ENCODE results near the gene CDK5. TPM values are rescaled to one million over a fixed set of nuclear protein-coding genes. Genes with fewer than 3 reads are reported as not detected.
"Not testable (repeated sequence)": the region's sequence is repeated elsewhere in the genome, so short reads cannot be mapped to it uniquely, and the experiment has no call there.

CDK5 gene
- total RNA-seq, 3 donors from 2014 or later: 5.2 to 8.8 (median 8.6) TPM

- Histone ChIP-seq H3K4me1 (no peaks in the 10 kb centered on the region), H3K27ac (peak overlapping the region; percentile 82 to 90), H3K27me3 (no peaks in the 10 kb centered on the region), H3K36me3 (no peaks in the 10 kb centered on the region), H3K9me3 (no peaks in the 10 kb centered on the region), H3K4me3 (peak overlapping the region; percentile 64 to 91 (median 66))
- TF ChIP-seq POLR2A (IDR thresholded peaks at IDR 0.05) (no peak), POLR2AphosphoS5 (IDR thresholded peaks at IDR 0.05) (no peak), CTCF (IDR thresholded peaks at IDR 0.05) (no peak)
- intact Hi-C loops (cut with DNase I; ENCODE audit: low total_unique reads): no loop called here
- DNase-seq (ENCODE audit: low spot score in 2 of 2): no peak
These were observed 28.7 kb downstream of the CDK5 start for GRCh38 chr7:151028948-151029501.

GRCh38 chr7:151028131-151028947 is 29.4 kb downstream of the CDK5 start, which contains the start of gene ABCB8:
Gene ABCB8 (plus strand): TSS chr7:151028450. CDS start chr7:151028516, 66 bp downstream.
- Histone ChIP-seq H3K36me3 (no peaks in the 10 kb centered on the region), H3K27me3 (no peaks in the 10 kb centered on the region), H3K9me3 (no peaks in the 10 kb centered on the region), H3K27ac (peak within 1 kb of the TSS; percentile 82 to 90), H3K4me1 (no peaks in the 10 kb centered on the region), H3K4me3 (peak within 1 kb of the TSS; percentile 64 to 91 (median 66))
- DNase-seq (ENCODE audit: low spot score in 2 of 2): peak; percentile 98 to 100
- intact Hi-C loops (cut with DNase I; ENCODE audit: low total_unique reads): no loop called here
- TF ChIP-seq POLR2AphosphoS5 (IDR thresholded peaks at IDR 0.05) (peak; percentile 40 to 87 (median 48)), POLR2A (IDR thresholded peaks at IDR 0.05) (peak; percentile 48), CTCF (IDR thresholded peaks at IDR 0.05) (peak; percentile 29 to 81 (median 64))

GRCh38 chr7:151027728-151028130 is 30.0 kb downstream of the CDK5 start:
- peak in 1 of 3 donors; percentile 8 for TF ChIP-seq POLR2AphosphoS5 (IDR thresholded peaks at IDR 0.05)
- DNase-seq (ENCODE audit: low spot score in 2 of 2); intact Hi-C loops (cut with DNase I; ENCODE audit: low total_unique reads); H3K36me3 ChIP-seq; H3K9me3 ChIP-seq; H3K4me1 ChIP-seq; H3K27me3 ChIP-seq: not testable (repeated sequence)
- peak overlapping the region; percentile 64 to 91 (median 66) for H3K4me3 ChIP-seq
- peak overlapping the region; percentile 82 to 90 for H3K27ac ChIP-seq

- intact Hi-C loops (cut with DNase I; ENCODE audit: low total_unique reads); H3K4me1 ChIP-seq; H3K9me3 ChIP-seq; H3K36me3 ChIP-seq; H3K27me3 ChIP-seq; DNase-seq (ENCODE audit: low spot score in 2 of 2): not testable (repeated sequence)
- Histone ChIP-seq H3K4me3 (peak overlapping the region in 2 of 3 donors; percentile 64 to 91), H3K27ac (peak overlapping the region; percentile 82 to 90)
These were observed 30.6 kb downstream of the CDK5 start for GRCh38 chr7:151026771-151027727.

GRCh38 chr7:151025924-151026671 is 31.6 kb downstream of the CDK5 start:
- TF ChIP-seq POLR2AphosphoS5 (IDR thresholded peaks at IDR 0.05) (no peak), POLR2A (IDR thresholded peaks at IDR 0.05) (no peak), CTCF (IDR thresholded peaks at IDR 0.05) (no peak)
- Histone ChIP-seq H3K4me1 (no peaks in the 10 kb centered on the region), H3K36me3 (no peaks in the 10 kb centered on the region), H3K27ac (no peak overlapping the region), H3K27me3 (no peaks in the 10 kb centered on the region), H3K4me3 (no peak overlapping the region), H3K9me3 (no peaks in the 10 kb centered on the region)
- intact Hi-C loops (cut with DNase I; ENCODE audit: low total_unique reads): no loop called here
- DNase-seq (ENCODE audit: low spot score in 2 of 2): no peak

Data from breast epithelium (tissue), 4 donors.